Liver (tissue), 9 donors: Measurements from ENCODE around the gene CHST1. TPM values are rescaled to one million over a fixed set of nuclear protein-coding genes. Genes with fewer than 3 reads are reported as not detected.

ENCODE experiments used
- DNase-seq: peaks from one replicate; pipeline ENCODE4 v3.0.0-alpha.2; 2017; ENCODE audit warnings: low spot score
- H3K27ac ChIP-seq, 2 donors: one replicate each; pipeline ENCODE4 v1.7.0; 2013; ENCODE audit warnings: inconsistent platforms in 2 of 2, low read length in 2 of 2, control low read depth in 1 of 2, low read depth in 1 of 2, mild to moderate bottlenecking in 1 of 2
- H3K27me3 ChIP-seq, 4 donors: one replicate each; pipeline versions ENCODE4 v1.6.1 to v1.7.0; 2013; ENCODE audit warnings: low read length in 3 of 4, inconsistent platforms in 1 of 4, mild to moderate bottlenecking in 1 of 4, moderate library complexity in 1 of 4; ENCODE audit not compliant: control insufficient read depth in 4 of 4, insufficient read depth in 4 of 4
- H3K36me3 ChIP-seq, 4 donors: one replicate each; pipeline versions ENCODE4 v1.6.1 to v1.7.0; 2013; ENCODE audit warnings: low read length in 3 of 4, mild to moderate bottlenecking in 3 of 4, low read depth in 1 of 4, moderate library complexity in 1 of 4; ENCODE audit not compliant: control insufficient read depth in 4 of 4, insufficient read depth in 3 of 4
- H3K4me1 ChIP-seq, 4 donors: one replicate each; pipeline versions ENCODE4 v1.6.1 to v1.7.0; 2013; ENCODE audit warnings: low read length in 3 of 4, mild to moderate bottlenecking in 3 of 4, moderate library complexity in 1 of 4; ENCODE audit not compliant: control insufficient read depth in 4 of 4, insufficient read depth in 4 of 4
- H3K4me3 ChIP-seq, 3 donors: one replicate each; pipeline versions ENCODE4 v1.6.1 to v1.7.0; 2013; ENCODE audit warnings: low read length in 3 of 3, control low read depth in 1 of 3, low read depth in 1 of 3, mild to moderate bottlenecking in 1 of 3
- H3K9ac ChIP-seq, 2 donors: one replicate each; pipeline ENCODE4 v1.7.0; 2013; ENCODE audit warnings: low read length in 2 of 2, mild to moderate bottlenecking in 2 of 2, moderate library complexity in 2 of 2, control low read depth in 1 of 2, low read depth in 1 of 2
- H3K9me3 ChIP-seq, 4 donors: one replicate each; pipeline versions ENCODE4 v1.6.1 to v1.7.0; 2013; ENCODE audit warnings: low read length in 3 of 4; ENCODE audit not compliant: control insufficient read depth in 4 of 4
- ATF3 ChIP-seq: IDR thresholded peaks from 2 replicates; pipeline ENCODE4 v1.6.1; 2016; ENCODE audit warnings: antibody characterized with exemption
- CTCF ChIP-seq: fragments of 150-350 bp; IDR thresholded peaks from 2 replicates; pipeline ENCODE4 v1.5.1; 2017; ENCODE audit warnings: improper control_type of control experiment, low read depth, low read length; ENCODE audit not compliant: missing input control
- EGR1 ChIP-seq, 2 donors: IDR thresholded peaks; 2 replicates each; pipeline ENCODE4 v1.6.1; 2016 to 2018; ENCODE audit warnings: antibody characterized with exemption in 2 of 2, low read depth in 2 of 2
- FOXA2 ChIP-seq: IDR thresholded peaks from 2 replicates; pipeline ENCODE4 v1.6.1; 2016; ENCODE audit warnings: antibody characterized with exemption
- GABPA ChIP-seq, 2 donors: IDR thresholded peaks in 1 of 2; conservative IDR thresholded peaks in 1 of 2; 2 replicates each; pipeline ENCODE4 v1.6.1; 2016; ENCODE audit warnings: antibody characterized with exemption in 2 of 2, mild to moderate bottlenecking in 1 of 2, moderate library complexity in 1 of 2
- HNF4A ChIP-seq, 2 donors: conservative IDR thresholded peaks; 2 replicates each; pipeline ENCODE4 v1.6.1; 2016; ENCODE audit warnings: antibody characterized with exemption in 2 of 2, mild to moderate bottlenecking in 2 of 2
- JUND ChIP-seq, 2 donors: IDR thresholded peaks; 2 replicates each; pipeline ENCODE4 v1.6.1; 2016; ENCODE audit warnings: antibody characterized with exemption in 2 of 2
- MAX ChIP-seq: IDR thresholded peaks from 2 replicates; pipeline ENCODE4 v1.6.1; 2016; ENCODE audit warnings: antibody characterized with exemption
- NR2F2 ChIP-seq: IDR thresholded peaks from 2 replicates; pipeline ENCODE4 v1.6.1; 2016; ENCODE audit warnings: antibody characterized with exemption
- RAD21 ChIP-seq, 2 donors: IDR thresholded peaks; 2 replicates each; pipeline ENCODE4 v1.6.1; 2016; ENCODE audit warnings: antibody characterized with exemption in 2 of 2, mild to moderate bottlenecking in 2 of 2
- REST ChIP-seq: IDR thresholded peaks from 2 replicates; pipeline ENCODE4 v1.6.1; 2016; ENCODE audit warnings: antibody characterized with exemption, mild to moderate bottlenecking
- RXRA ChIP-seq, 2 donors: IDR thresholded peaks; 2 replicates each; pipeline ENCODE4 v1.6.1; 2017 to 2018; ENCODE audit warnings: antibody characterized with exemption in 2 of 2, mild to moderate bottlenecking in 1 of 2
- SP1 ChIP-seq: IDR thresholded peaks from 2 replicates; pipeline ENCODE4 v1.6.1; 2018; ENCODE audit warnings: antibody characterized with exemption, mild to moderate bottlenecking
- YY1 ChIP-seq: IDR thresholded peaks from 2 replicates; pipeline ENCODE4 v1.6.1; 2016; ENCODE audit warnings: antibody characterized with exemption, mild to moderate bottlenecking
- ZBTB33 ChIP-seq: IDR thresholded peaks from 2 replicates; pipeline ENCODE4 v1.6.1; 2016; ENCODE audit warnings: antibody characterized with exemption
- WGBS: extraction: QIAGEN DNeasy Blood & Tissue Kit; methylation state at CpG from one replicate; pipeline ENCODE4 v1.1.7; 2013; 5-methylcytosine and 5-hydroxymethylcytosine counted together
- polyA plus RNA-seq, 2 donors: library from polyadenylated mRNA; stranded (reverse) in 1 of 2; unstranded in 1 of 2; fragments of 200-250 nt in 1 of 2; fragments of >200 nt in 1 of 2; fragmentation: Nextera tagmentation in 1 of 2; extraction: Ambion mirVana in 1 of 2; gene quantifications; one replicate each; pipeline versions ENCODE4 v1.2.1 to v1.2.3, GENCODE V29; 2013 to 2015
- total RNA-seq, 2 donors: library from RNA; depleted of rRNA; stranded (reverse); fragments of >200 nt; gene quantifications; one replicate each; pipeline ENCODE4 v1.2.3, GENCODE V29; 2014
- donor health status: healthy.
- donor health status: healthy.
- donor health status: healthy.
- donor health status: healthy.
- donor health status: healthy.

CHST1 gene
- under 1 TPM; 0.23 to 0.59 TPM for total RNA-seq
- under 1 TPM; 0.32 to 0.81 TPM for polyA plus RNA-seq

- DNase-seq = peak; percentile 41
- Histone ChIP-seq H3K4me3 (peak within 1 kb of the TSS in 2 of 3 donors; percentile 24 to 63), H3K4me1 (peaks cover 10 to 17% (median 12%) of the 10 kb centered on the region in 4 donors), H3K27me3 (peaks cover 0 to 6% (median under 1%) of the 10 kb centered on the region in 4 donors), H3K9ac (no peak within 1 kb of the TSS), H3K9me3 (no peaks in the 10 kb centered on the region), H3K36me3 (peaks cover 0 to 2% (median 0%) of the 10 kb centered on the region in 4 donors), H3K27ac (no peak within 1 kb of the TSS)
- TF ChIP-seq EGR1 (IDR thresholded peaks at IDR 0.05; ENCODE audit: low read depth in 2 of 2) (no peak), HNF4A (conservative IDR thresholded peaks at IDR 0.05) (no peak), REST (no peak), JUND (IDR thresholded peaks at IDR 0.05) (no peak), GABPA (IDR thresholded peaks at IDR 0.05 in 1 of 2, conservative IDR thresholded peaks at IDR 0.05 in 1 of 2) (no peak), SP1 (no peak)
- WGBS = 1% methylated on average over 96 of the region's 96 CpGs
Measured at GRCh38 chr11:45665206-45665932, at the start of gene CHST1. Gene CHST1 (minus strand): TSS chr11:45665622. CDS start chr11:45650923, 14,699 bp downstream.

GRCh38 chr11:45713573-45713972 is 48.2 kb upstream of the CHST1 start:
- Histone ChIP-seq H3K4me1 (no peaks in the 10 kb centered on the region), H3K36me3 (no peaks in the 10 kb centered on the region), H3K9ac (no peak overlapping the region), H3K4me3 (no peak overlapping the region), H3K27ac (no peak overlapping the region), H3K27me3 (peaks cover 0 to 6% (median 1%) of the 10 kb centered on the region in 4 donors), H3K9me3 (no peaks in the 10 kb centered on the region)
- TF ChIP-seq ATF3 = no peak
- no peak for TF ChIP-seq JUND (IDR thresholded peaks at IDR 0.05)
- TF ChIP-seq REST = no peak
- 94% methylated on average over 2 of the region's 2 CpGs for WGBS
- no peak for DNase-seq

- Histone ChIP-seq H3K27me3 (peaks cover 0 to 8% (median 2%) of the 10 kb centered on the region in 4 donors), H3K27ac (no peak overlapping the region)
- DNase-seq = no peak
- no peak for TF ChIP-seq MAX
- TF ChIP-seq RAD21 (IDR thresholded peaks at IDR 0.05) = no peak
- TF ChIP-seq RXRA (IDR thresholded peaks at IDR 0.05) = no peak
- no peak for TF ChIP-seq ZBTB33
- TF ChIP-seq YY1 = no peak
- TF ChIP-seq NR2F2 = no peak
- no peak for TF ChIP-seq FOXA2
- no peak for TF ChIP-seq CTCF
Measured at GRCh38 chr11:45710561-45710960, 45.1 kb upstream of the CHST1 start.

More at GRCh38 chr11:45710561-45710960, 45.1 kb upstream of the CHST1 start:
- no peaks in the 10 kb centered on the region for H3K9me3 ChIP-seq
- H3K9ac ChIP-seq = no peak overlapping the region
- no peak overlapping the region for H3K4me3 ChIP-seq
- H3K4me1 ChIP-seq = no peaks in the 10 kb centered on the region
- 43% methylated on average over 1 of the region's 1 CpG for WGBS
- H3K36me3 ChIP-seq = no peaks in the 10 kb centered on the region
